ENCODE measurements around the gene G6PC3.
A peak's percentile ranks its signal among the peaks of the same experiment; 100 is the strongest.
"Not testable (repeated sequence)": the region's sequence is repeated elsewhere in the genome, so short reads cannot be mapped to it uniquely, and the experiment has no call there.

Gene G6PC3

DNA sequence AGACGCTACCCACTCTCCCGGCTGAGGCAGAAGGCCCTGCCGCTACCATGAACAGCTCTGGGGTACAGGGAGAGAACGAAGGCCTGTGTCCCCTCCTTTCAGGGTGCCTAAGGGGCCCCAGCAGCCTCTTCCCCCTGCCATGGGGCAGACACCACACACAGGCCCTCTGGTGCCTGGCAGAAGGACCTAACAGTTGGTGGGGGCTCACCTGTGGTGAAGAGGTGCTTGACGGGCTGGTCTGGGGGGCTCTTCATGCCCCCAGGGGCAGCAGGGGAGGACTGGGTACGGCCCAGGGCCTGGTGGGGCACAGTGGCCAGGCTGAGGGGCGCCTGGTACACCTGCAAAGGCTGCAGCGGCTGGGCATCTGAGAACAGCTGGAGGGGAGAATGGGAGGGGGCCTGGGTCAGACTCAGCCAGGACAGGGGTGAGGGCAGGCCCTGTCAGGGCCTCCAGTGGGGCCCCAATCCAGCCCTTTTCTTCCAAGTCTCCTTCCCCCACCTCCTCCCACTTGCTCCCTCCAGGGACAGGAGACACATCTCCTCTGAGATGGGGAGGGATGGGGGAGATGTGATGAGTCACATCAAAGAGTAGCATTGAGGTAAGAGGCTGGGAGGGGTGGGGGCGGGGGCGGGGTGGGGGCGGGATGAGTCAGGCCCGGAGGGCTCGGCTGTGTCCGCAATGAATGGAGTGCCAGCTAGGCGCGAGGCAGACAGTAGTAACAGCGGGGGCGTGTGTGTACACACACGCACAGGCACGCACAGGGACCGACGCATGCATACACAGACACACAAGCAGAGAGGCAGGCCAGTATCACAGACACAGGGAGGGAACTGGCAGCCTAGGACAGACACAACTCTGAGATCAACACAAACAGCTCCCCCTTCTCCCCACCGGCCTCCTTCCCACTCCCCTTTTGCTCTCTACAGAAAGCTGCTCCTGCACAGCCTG is 16.1 kb downstream of the G6PC3 start:
- H3K27me3 Mint-ChIP-seq, result no peaks in the 10 kb centered on the region
- peak; percentile 80 for ATAC-seq
- H3K27ac Mint-ChIP-seq, result peak overlapping the region in 1 of 2 donors; percentile 85
- DNase-seq, result peak; percentile 28 to 46
- no peaks in the 10 kb centered on the region for H3K9me3 Mint-ChIP-seq
- peaks cover 34% of the 10 kb centered on the region for H3K4me1 Mint-ChIP-seq
- H3K4me3 Mint-ChIP-seq, result no peak overlapping the region

DNA sequence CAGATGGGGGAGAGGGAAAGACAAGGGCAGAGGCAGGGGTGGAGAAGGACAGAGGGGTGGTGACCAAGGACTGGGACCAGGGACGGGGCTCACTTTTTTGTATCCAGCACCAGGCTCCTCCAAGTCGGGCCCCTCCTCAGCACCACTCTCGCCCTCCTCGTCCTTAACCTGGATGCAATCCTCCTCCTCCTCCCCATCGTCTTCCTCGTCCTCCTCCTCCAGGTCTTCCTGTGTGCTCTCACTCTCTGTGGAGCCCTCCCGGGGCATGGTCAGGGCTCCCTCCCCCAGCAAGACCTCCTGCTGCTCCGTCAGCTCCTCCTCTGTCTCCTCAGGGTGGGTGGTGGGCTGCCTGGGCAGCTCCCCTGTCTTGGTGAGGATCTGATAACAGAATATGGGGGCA is 16.8 kb downstream of the G6PC3 start:
- ATAC-seq (no peak), DNase-seq (no peak)
- peak overlapping the region in 1 of 2 donors; percentile 96 for H3K27ac Mint-ChIP-seq
- no peaks in the 10 kb centered on the region for H3K27me3 Mint-ChIP-seq
- peak overlapping the region in 1 of 2 donors; percentile 31 for H3K4me3 Mint-ChIP-seq
- peaks cover 34% of the 10 kb centered on the region for H3K4me1 Mint-ChIP-seq
- no peaks in the 10 kb centered on the region for H3K9me3 Mint-ChIP-seq

GRCh38 chr17:44088254-44088653 is 17.7 kb downstream of the G6PC3 start:
- peaks cover 34% of the 10 kb centered on the region for H3K4me1 Mint-ChIP-seq
- no peak for DNase-seq
- no peaks in the 10 kb centered on the region for H3K9me3 Mint-ChIP-seq
- no peak for ATAC-seq
- H3K27ac Mint-ChIP-seq, result no peak overlapping the region
- no peaks in the 10 kb centered on the region for H3K27me3 Mint-ChIP-seq
- H3K4me3 Mint-ChIP-seq, result no peak overlapping the region

GRCh38 chr17:44091200-44091997 is 20.9 kb downstream of the G6PC3 start:
- Mint-ChIP-seq H3K27ac (peak overlapping the region in 1 of 2 donors; percentile 8), H3K9me3 (no peaks in the 10 kb centered on the region), H3K27me3 (no peaks in the 10 kb centered on the region), H3K4me1 (peaks cover 35% of the 10 kb centered on the region), H3K4me3 (no peak overlapping the region)
- DNase-seq (no peak), ATAC-seq (no peak)

GRCh38 chr17:44092051-44092450 is 21.5 kb downstream of the G6PC3 start:
- Mint-ChIP-seq H3K27ac (no peak overlapping the region), H3K4me3 (no peak overlapping the region)

GRCh38 chr17:44093231-44093900 is 22.8 kb downstream of the G6PC3 start:
- no peak for ATAC-seq
- no peaks in the 10 kb centered on the region for H3K27me3 Mint-ChIP-seq
- no peak overlapping the region for H3K4me3 Mint-ChIP-seq
- DNase-seq, result no peak
- peak overlapping the region in 1 of 2 donors; percentile 71 for H3K27ac Mint-ChIP-seq
- peaks cover 27% of the 10 kb centered on the region for H3K4me1 Mint-ChIP-seq
- H3K9me3 Mint-ChIP-seq, result no peaks in the 10 kb centered on the region

More at GRCh38 chr17:44092051-44092450, 21.5 kb downstream of the G6PC3 start:
- ATAC-seq, result no peak
- H3K4me1 Mint-ChIP-seq, result peaks cover 28% of the 10 kb centered on the region
- H3K27me3 Mint-ChIP-seq, result no peaks in the 10 kb centered on the region
- no peaks in the 10 kb centered on the region for H3K9me3 Mint-ChIP-seq
- DNase-seq, result no peak

DNA sequence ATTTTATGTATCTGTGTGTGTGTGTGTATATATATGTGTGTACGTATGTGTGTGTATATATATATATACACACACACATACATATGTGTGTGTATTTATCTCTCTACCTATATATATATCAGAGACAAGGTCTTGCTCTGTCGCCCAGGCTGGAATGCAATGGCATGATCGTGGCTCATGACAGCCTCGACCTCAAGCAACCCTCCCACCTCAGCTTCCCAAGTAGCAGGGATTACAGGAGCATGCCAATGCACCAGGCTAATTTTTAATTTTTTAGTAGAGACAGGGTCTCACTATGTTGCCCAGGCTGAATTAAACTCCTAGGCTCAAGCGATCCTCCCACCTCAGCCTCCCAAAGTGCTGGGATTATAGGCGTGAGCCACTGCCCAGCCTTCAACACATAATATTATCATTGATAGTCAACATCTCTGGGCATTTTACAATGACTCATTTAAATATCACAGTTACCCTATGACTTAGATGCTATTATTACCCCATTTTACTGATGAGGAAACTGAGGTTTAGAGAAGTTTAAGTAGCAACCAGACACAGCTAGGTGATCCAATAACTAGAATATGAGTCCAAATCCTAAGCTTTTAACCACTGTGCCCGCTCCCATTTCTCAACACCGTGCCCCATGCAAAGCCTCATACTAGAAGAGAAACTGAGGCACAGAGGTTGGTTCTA is 24.3 kb downstream of the G6PC3 start:
- DNase-seq (no peak), ATAC-seq (no peak)
- H3K4me3 Mint-ChIP-seq, result no peak overlapping the region
- no peaks in the 10 kb centered on the region for H3K9me3 Mint-ChIP-seq
- no peak overlapping the region for H3K27ac Mint-ChIP-seq
- peaks cover 23% of the 10 kb centered on the region for H3K4me1 Mint-ChIP-seq
- no peaks in the 10 kb centered on the region for H3K27me3 Mint-ChIP-seq

- no peak overlapping the region for H3K4me3 Mint-ChIP-seq
- no peaks in the 10 kb centered on the region for H3K27me3 Mint-ChIP-seq
- DNase-seq (no peak), ATAC-seq (no peak)
- H3K4me1 Mint-ChIP-seq, result peaks cover 23% of the 10 kb centered on the region
- H3K9me3 Mint-ChIP-seq, result no peaks in the 10 kb centered on the region
- no peak overlapping the region for H3K27ac Mint-ChIP-seq
Observed at GRCh38 chr17:44095388-44095646, 24.8 kb downstream of the G6PC3 start.

DNA sequence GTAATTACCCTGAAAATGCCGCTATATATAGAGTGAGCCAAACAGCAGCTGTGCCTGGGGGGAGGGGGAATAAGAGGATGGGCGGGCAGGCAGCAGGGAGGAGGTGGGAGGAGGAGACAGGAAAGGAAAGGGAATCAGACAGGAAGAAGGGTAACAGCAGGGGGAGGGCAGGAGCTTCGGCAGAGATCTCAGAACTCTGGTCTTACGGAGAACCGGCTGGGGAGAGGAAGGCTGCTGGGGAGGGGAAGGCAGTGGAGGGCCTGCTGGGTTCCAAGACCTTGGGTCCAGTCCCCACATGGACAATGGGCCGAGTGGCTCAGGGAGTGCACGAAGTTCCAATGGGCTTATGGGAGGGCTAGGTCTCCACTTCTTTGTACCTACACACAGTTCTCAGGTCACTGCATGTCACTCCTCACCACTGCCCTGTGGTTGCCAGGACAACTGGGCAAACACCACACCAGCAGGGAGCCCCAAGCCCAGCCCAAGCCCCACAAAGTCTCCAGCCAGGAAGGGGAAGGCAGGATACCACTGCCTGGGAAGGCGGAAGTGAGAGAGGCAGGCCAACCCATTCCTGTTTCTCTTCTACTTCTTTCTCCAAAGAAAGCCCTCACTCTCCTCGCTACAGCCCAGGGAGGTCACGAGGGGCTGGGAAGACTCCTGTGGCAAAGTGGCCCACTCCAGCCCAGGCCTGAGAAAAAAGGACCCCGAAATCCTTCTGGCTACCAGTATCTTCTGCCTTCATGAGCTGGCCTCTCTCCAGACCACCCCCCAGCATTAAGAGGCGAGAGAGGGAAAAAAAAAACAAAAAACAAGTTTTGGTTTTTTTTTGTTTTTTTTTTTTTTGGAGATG is 25.3 kb downstream of the G6PC3 start:
- Mint-ChIP-seq H3K27me3 (no peaks in the 10 kb centered on the region), H3K9me3 (no peaks in the 10 kb centered on the region), H3K4me1 (peaks cover 23% of the 10 kb centered on the region), H3K4me3 (peak overlapping the region in 1 of 2 donors; percentile 10), H3K27ac (peak overlapping the region; percentile 37 to 96)
- DNase-seq (no peak), ATAC-seq (peak; percentile 43)

GRCh38 chr17:44097110-44097958 is 26.8 kb downstream of the G6PC3 start:
- no peak for ATAC-seq
- Mint-ChIP-seq H3K4me1 (peaks cover 23% of the 10 kb centered on the region), H3K9me3 (no peaks in the 10 kb centered on the region), H3K27ac (peak overlapping the region in 1 of 2 donors; percentile 76), H3K27me3 (no peaks in the 10 kb centered on the region), H3K4me3 (no peak overlapping the region)
- no peak for DNase-seq

- H3K4me1 Mint-ChIP-seq, result peaks cover 14% of the 10 kb centered on the region
- not testable (repeated sequence) for H3K4me3 Mint-ChIP-seq, H3K9me3 Mint-ChIP-seq, DNase-seq, ATAC-seq, H3K27me3 Mint-ChIP-seq, H3K27ac Mint-ChIP-seq
Observed at GRCh38 chr17:44101858-44102257, 31.3 kb downstream of the G6PC3 start.

DNA sequence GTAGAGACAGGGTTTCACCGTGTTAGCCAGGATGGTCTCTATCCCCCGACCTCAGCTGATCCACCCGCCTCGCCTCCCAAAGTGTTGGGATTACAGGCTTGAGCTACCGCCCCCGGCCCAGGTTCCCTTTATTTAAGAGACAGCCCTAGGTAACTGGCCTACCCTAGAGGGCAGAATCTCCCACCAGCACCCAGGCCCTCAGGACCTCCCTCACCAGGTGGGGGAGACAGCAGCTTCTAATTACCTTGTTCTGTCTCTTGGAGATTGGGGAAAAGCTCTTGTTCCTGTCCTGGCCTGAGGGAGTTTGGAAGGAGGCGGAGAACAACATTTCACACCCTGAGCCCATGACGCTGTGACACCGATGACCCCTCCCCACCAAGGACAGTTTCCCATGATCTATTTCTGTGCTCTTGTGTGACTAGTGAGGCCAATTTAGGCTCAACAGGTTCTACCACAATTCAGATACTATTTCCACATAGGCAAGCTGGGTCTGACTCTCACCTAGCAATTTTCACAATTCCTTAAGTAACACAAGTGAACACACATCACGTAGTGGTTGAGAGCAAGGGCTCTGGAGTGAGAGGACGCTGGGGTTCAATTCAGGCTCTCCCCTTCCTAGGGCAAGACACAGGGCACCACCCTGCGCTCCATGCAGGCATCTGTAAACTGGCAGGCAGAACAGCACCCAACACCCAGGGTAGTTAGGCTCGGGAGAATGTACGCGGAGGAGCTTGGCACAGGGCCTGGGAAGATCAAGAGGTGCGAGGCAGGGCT is 32.5 kb downstream of the G6PC3 start:
- H3K4me3 Mint-ChIP-seq, result no peak overlapping the region
- no peaks in the 10 kb centered on the region for H3K27me3 Mint-ChIP-seq
- ATAC-seq, result no peak
- no peaks in the 10 kb centered on the region for H3K9me3 Mint-ChIP-seq
- peak overlapping the region in 1 of 2 donors; percentile 81 for H3K27ac Mint-ChIP-seq
- DNase-seq, result no peak
- peaks cover 6% of the 10 kb centered on the region for H3K4me1 Mint-ChIP-seq

DNA sequence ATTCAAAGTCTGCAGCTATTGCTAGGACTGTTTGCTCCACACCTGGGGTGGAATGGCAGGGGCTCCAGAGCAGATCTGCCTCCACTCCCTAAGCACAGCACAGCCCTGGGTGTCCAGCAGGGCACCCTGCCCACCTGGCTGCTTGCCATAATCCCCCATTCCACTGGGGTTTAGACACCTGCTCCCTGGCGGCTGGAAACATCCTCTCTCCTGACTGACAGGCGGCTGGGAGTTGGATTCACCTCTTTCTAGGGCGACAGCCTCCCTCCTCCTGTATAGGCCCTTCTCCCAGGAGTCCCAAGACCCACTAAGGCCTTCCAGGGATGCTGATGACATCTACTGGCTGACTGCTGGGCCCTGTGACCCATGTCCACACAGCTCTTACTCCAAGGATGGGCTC is 34.9 kb downstream of the G6PC3 start:
- peaks cover 8% of the 10 kb centered on the region for H3K4me1 Mint-ChIP-seq

More for the DNA sequence above, 34.9 kb downstream of the G6PC3 start:
- no peak for DNase-seq
- Mint-ChIP-seq H3K9me3 (no peaks in the 10 kb centered on the region), H3K27me3 (no peaks in the 10 kb centered on the region), H3K4me3 (no peak overlapping the region), H3K27ac (no peak overlapping the region)
- ATAC-seq, result no peak
